AG10803 (cell line): ENCODE data around the gene TSPAN4.

Source experiments
- DNase-seq: peaks from one replicate; pipeline ENCODE4 v3.0.0; 2010; ENCODE audit warnings: low read depth
- H3K4me3 ChIP-seq: 2 replicates; pipeline ENCODE4 v1.5.1; 2011; ENCODE audit warnings: mild to moderate bottlenecking, low read length, control low read depth
- CTCF ChIP-seq: conservative IDR thresholded peaks from 2 replicates; pipeline ENCODE4 v1.5.1; 2011; ENCODE audit warnings: mild to moderate bottlenecking, low read length, control low read depth, inconsistent platforms

Gene TSPAN4

GRCh38 chr11:839280-839623 is 3.4 kb upstream of the TSPAN4 start:
- H3K4me3 ChIP-seq, result no peak overlapping the region
- no peak for DNase-seq
- TF ChIP-seq CTCF, result no peak

GRCh38 chr11:839875-840617 is 2.6 kb upstream of the TSPAN4 start:
- peak; percentile 40 for TF ChIP-seq CTCF
- no peak for DNase-seq
- peak overlapping the region; percentile 94 for H3K4me3 ChIP-seq

- DNase-seq, result no peak
- peak overlapping the region; percentile 94 for H3K4me3 ChIP-seq
- no peak for TF ChIP-seq CTCF
Measured at GRCh38 chr11:841981-842369, 677 bp upstream of the TSPAN4 start.

GRCh38 chr11:843086-843734 is 558 bp downstream of the TSPAN4 start:
- peak overlapping the region; percentile 94 for H3K4me3 ChIP-seq
- no peak for DNase-seq
- no peak for TF ChIP-seq CTCF

- peak overlapping the region; percentile 94 for H3K4me3 ChIP-seq
- DNase-seq, result peak; percentile 98
- no peak for TF ChIP-seq CTCF
Measured at GRCh38 chr11:843818-844692, 1.4 kb downstream of the TSPAN4 start.

GRCh38 chr11:844693-845644 is 2.3 kb downstream of the TSPAN4 start:
- H3K4me3 ChIP-seq, result peak overlapping the region; percentile 94
- peak; percentile 95 for DNase-seq

More at GRCh38 chr11:844693-845644, 2.3 kb downstream of the TSPAN4 start:
- TF ChIP-seq CTCF, result no peak
